RWPE1 (cell line): ENCODE measurements around the gene FCER1G.
A peak's percentile ranks its signal among the peaks of the same experiment; 100 is the strongest.

ENCODE experiments used
- CTCF ChIA-PET: fragments of 350-600 bp; sonication (Branson Sonifier 250); formaldehyde crosslinking; extraction: SDS; loops from one replicate; lab custom pipeline; 2021; lab: Yijun Ruan, JAX
- POLR2A ChIA-PET: fragments of 400-600 bp; formaldehyde crosslinking; extraction: SDS; loops from one replicate; lab custom pipeline; 2020; ENCODE audit warnings: antibody characterized with exemption; ENCODE audit not compliant: low non-redundant PET; lab: Yijun Ruan, JAX
- DNase-seq: peaks from one replicate; pipeline ENCODE4 v3.0.0; 2012; ENCODE audit warnings: low spot score
- H3K27ac ChIP-seq: fragments of 450-650 bp; 2 replicates; pipeline ENCODE4 v1.5.1; 2017
- TF ChIP-seq, protein P1 (sequence below): fragments of 450-650 bp; conservative IDR thresholded peaks from 2 replicates; pipeline ENCODE4 v1.5.1; 2017; ENCODE audit warnings: low read depth, mild to moderate bottlenecking

Gene FCER1G

DNA sequence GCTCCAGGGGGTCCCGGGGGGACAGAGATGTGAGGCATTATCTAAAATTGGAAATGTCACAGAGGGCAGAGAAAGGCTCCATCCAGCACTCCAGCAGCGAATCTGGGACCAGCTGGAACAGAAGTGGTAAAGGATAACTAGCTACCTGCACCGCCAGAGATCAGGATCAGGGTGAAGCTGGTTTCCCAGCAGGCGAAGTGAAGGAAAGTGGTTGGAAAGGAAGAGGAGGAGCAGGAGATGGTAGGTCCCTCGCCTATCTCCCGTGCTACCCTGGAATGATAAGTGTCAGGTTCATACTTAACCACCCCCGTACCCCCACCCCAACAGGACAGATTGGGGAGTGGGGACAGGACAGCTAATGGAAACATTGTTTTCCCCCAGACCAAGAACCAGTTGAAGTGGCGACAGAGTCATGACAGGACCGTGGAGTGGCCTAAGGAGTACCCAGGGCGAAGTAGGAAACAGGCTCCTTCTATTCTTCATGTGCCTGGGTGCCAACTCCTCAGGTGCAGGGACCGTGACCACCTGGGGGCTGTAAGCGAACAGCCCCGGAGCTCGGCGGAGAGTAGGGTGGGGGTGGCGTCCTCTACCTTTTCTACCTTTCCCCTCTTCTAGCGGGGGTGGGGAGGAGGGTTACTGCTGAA, 38.5 kb upstream of the FCER1G start:
- ChIA-PET POLR2A (no interaction called here), CTCF (interaction anchor here (0.7 to 1.0 kb wide), 2 partner anchors 19 to 103 kb away, joined by 3 read pairs; no protein-coding TSS in a partner anchor)
- H3K27ac ChIP-seq = peak overlapping the region; percentile 74
- DNase-seq = peak; percentile 17
- TF ChIP-seq, protein P1, sequence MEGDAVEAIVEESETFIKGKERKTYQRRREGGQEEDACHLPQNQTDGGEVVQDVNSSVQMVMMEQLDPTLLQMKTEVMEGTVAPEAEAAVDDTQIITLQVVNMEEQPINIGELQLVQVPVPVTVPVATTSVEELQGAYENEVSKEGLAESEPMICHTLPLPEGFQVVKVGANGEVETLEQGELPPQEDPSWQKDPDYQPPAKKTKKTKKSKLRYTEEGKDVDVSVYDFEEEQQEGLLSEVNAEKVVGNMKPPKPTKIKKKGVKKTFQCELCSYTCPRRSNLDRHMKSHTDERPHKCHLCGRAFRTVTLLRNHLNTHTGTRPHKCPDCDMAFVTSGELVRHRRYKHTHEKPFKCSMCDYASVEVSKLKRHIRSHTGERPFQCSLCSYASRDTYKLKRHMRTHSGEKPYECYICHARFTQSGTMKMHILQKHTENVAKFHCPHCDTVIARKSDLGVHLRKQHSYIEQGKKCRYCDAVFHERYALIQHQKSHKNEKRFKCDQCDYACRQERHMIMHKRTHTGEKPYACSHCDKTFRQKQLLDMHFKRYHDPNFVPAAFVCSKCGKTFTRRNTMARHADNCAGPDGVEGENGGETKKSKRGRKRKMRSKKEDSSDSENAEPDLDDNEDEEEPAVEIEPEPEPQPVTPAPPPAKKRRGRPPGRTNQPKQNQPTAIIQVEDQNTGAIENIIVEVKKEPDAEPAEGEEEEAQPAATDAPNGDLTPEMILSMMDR = no peak

DNA sequence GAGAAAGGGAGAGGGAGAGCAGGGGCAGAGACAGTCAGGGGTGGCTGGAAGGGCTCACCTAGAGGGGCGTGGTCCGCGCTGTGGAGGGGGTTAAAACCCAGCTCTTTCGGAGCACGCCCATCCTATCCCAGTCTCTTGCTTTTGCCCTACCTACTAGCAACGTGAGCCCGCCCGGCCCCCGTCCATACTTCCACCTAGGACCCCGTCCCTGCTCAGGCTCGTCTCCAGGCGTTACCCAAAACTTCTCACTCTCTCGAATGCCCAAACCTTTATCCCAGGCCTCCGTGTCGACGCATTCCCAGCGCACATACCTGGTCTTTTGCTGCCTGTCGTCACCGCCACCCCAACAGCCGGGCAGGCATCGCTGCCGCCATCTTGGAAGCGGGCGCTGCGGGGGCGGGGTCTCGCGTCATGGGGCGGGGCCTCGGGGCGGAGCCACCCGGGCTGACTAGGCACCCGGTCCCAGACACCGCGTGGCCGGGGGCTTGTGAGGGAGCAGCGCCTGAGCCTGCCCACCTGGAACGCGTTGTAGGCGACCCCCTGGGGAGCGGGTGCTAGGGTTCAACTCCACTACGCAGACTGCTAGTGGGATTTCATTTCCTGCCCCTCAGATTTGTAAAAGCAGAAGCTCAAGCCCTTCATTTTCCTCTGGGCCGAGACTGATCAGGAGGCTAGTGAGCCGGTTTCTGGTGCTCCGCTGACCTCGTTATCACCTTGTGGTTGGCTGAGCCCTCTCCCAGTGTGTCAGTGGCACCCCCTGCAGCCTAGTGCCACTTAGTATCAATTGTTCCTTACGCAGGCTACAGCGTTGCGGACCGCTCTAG, 37.8 kb upstream of the FCER1G start, which contains the start of gene B4GALT3:
Gene B4GALT3 (minus strand): TSS at position 396 of the 824 bp plus-strand sequence. CDS start 1,447 bp downstream, outside the sequence.
- POLR2A ChIA-PET = no interaction called here
- peak within 1 kb of the TSS; percentile 74 for H3K27ac ChIP-seq
- peak; percentile 94 for DNase-seq
- CTCF ChIA-PET = interaction anchor here (1.0 kb wide), 1 partner anchor 19 kb away, joined by 3 read pairs; no protein-coding TSS in a partner anchor
- TF ChIP-seq, protein P1 = no peak

DNA sequence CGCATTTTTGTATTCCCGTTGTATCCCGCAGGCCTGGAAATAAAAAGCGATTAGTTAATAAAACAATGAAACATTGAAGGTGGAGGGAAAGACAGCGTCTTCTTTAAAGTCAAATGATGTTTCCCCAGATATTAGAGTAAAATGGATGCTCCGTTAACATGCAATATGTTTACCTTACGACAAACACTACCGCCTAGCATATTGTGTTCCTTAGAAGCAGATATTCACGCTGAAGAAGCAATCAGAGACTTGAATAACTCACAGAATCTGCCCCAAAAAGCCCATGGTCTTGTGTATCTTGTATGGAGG, 37.2 kb upstream of the FCER1G start:
- TF ChIP-seq, protein P1 = no peak
- POLR2A ChIA-PET = no interaction called here
- CTCF ChIA-PET = no interaction called here
- peak overlapping the region; percentile 74 for H3K27ac ChIP-seq
- no peak for DNase-seq

GRCh38 chr1:161179698-161180097, 35.4 kb upstream of the FCER1G start:
- CTCF ChIA-PET = no interaction called here

GRCh38 chr1:161180639-161181038, 34.5 kb upstream of the FCER1G start:
- ChIA-PET POLR2A (no interaction called here), CTCF (interaction anchor here (0.6 to 0.7 kb wide), 2 partner anchors 10 to 198 kb away, joined by 3 read pairs; no protein-coding TSS in a partner anchor)
- no peak overlapping the region for H3K27ac ChIP-seq
- TF ChIP-seq, protein P1 = no peak; the same call in 1 of the 2 replicates
- DNase-seq = no peak

More at GRCh38 chr1:161179698-161180097, 35.4 kb upstream of the FCER1G start:
- POLR2A ChIA-PET = no interaction called here
- no peak overlapping the region for H3K27ac ChIP-seq
- no peak for DNase-seq
- TF ChIP-seq, protein P1 = no peak

DNA sequence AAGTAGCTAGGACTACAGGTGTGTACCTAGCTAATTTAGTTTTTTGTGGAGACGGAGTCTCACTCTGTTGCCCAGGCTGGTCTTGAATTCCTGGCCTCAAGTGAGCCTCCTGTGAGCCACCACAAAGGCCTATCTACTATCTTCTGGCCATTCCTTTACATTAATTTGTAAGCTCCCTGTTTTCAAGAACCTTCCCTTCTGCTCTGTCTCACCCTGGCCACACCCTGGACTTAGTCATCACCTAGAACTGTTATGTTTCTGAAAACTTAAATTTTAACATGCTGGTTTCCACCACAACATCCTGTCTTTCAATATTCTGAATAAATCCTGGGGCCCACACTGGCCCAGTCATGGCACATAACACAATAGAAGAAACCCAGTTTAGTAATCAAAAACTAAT, 32.9 kb upstream of the FCER1G start:
- DNase-seq = peak; percentile 62
- TF ChIP-seq, protein P1 = no peak
- H3K27ac ChIP-seq = peak overlapping the region; percentile 88
- POLR2A ChIA-PET = interaction anchor here (0.7 kb wide), 1 partner anchor 20 kb away, joined by 3 read pairs; no protein-coding TSS in a partner anchor
- CTCF ChIA-PET = interaction anchor here (0.6 kb wide), 1 partner anchor 116 kb away, joined by 4 read pairs; no protein-coding TSS in a partner anchor
